OCI-LY3 (cell line): ENCODE measurements around the gene ADCY9.

Source experiments
- EZH2phosphoT487 ChIP-seq: fragments of 200-600 bp; shearing (Covaris generic); IDR thresholded peaks from 2 replicates; pipeline ENCODE4 v1.6.1; 2018; ENCODE audit warnings: antibody characterized with exemption, mixed run types, low read depth
- TF ChIP-seq, protein P1 (sequence below): fragments of 200-600, 300-600 bp; sonication (generic); IDR thresholded peaks from 2 replicates; pipeline ENCODE4 v1.5.1; 2014; ENCODE audit warnings: antibody characterized with exemption, low read length, low read depth

DNA sequence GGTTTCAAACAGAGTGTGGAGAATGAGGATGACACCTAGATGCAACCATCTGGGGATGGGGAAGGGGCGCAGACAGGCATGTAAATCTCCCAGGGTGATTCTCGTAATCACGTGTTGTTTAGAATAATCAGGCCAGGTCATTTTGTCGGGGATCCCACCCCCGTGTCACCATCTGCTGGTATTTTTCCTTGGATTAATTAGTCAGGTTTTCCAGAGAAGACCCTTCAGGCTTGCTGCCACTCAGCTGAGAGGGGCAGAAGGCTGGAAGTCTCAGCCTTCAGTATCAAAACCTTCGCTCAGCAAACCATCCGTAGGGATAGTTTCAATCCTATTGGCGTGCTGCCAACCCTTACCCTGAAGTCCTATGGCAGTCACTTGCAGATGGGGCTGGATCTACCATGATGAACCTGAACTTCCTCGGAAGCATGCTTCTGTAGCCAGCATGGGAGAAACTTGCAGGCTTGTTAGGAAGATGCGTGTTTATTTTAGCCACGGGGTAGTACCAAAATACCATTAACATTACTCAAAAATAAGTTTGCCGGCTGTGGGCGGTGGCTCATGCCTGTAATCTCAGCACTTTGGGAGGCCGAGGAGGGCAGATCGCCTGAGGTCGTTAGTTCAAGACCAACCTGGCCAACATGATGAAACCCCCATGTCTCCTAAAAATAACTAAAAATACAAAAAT, 7.5 kb upstream of the ADCY9 start:
- TF ChIP-seq, protein P1, sequence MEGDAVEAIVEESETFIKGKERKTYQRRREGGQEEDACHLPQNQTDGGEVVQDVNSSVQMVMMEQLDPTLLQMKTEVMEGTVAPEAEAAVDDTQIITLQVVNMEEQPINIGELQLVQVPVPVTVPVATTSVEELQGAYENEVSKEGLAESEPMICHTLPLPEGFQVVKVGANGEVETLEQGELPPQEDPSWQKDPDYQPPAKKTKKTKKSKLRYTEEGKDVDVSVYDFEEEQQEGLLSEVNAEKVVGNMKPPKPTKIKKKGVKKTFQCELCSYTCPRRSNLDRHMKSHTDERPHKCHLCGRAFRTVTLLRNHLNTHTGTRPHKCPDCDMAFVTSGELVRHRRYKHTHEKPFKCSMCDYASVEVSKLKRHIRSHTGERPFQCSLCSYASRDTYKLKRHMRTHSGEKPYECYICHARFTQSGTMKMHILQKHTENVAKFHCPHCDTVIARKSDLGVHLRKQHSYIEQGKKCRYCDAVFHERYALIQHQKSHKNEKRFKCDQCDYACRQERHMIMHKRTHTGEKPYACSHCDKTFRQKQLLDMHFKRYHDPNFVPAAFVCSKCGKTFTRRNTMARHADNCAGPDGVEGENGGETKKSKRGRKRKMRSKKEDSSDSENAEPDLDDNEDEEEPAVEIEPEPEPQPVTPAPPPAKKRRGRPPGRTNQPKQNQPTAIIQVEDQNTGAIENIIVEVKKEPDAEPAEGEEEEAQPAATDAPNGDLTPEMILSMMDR, result no peak
- TF ChIP-seq EZH2phosphoT487, result no peak
